Measurements from ENCODE around the gene WIZ.
"Not testable (repeated sequence)": the region's sequence is repeated elsewhere in the genome, so short reads cannot be mapped to it uniquely, and the experiment has no call there.

The WIZ gene, protein sequence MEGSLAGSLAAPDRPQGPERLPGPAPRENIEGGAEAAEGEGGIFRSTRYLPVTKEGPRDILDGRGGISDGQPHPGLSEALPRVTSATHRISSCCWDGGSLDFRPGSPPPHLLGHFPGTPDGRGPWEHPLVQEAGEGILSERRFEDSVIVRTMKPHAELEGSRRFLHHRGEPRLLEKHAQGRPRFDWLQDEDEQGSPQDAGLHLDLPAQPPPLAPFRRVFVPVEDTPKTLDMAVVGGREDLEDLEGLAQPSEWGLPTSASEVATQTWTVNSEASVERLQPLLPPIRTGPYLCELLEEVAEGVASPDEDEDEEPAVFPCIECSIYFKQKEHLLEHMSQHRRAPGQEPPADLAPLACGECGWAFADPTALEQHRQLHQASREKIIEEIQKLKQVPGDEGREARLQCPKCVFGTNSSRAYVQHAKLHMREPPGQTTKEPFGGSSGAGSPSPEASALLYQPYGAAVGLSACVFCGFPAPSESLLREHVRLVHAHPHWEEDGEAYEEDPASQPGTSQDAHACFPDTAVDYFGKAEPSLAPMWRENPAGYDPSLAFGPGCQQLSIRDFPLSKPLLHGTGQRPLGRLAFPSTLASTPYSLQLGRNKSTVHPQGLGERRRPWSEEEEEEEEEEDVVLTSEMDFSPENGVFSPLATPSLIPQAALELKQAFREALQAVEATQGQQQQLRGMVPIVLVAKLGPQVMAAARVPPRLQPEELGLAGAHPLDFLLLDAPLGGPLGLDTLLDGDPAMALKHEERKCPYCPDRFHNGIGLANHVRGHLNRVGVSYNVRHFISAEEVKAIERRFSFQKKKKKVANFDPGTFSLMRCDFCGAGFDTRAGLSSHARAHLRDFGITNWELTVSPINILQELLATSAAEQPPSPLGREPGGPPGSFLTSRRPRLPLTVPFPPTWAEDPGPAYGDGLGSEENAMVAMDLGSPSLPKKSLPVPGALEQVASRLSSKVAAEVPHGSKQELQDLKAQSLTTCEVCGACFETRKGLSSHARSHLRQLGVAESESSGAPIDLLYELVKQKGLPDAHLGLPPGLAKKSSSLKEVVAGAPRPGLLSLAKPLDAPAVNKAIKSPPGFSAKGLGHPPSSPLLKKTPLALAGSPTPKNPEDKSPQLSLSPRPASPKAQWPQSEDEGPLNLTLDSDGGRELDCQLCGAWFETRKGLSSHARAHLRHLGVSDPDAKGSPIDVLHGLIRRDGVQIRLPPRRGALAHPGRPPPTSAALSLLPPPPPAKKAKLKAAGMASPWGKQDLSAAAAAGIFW (N-terminal part only)

GRCh38 chr19:15449620-15450527 lies at the start of gene WIZ:
Gene WIZ, minus strand, starts transcription at chr19:15449956. Its CDS starts 1,649 bp downstream, at chr19:15448307.
- FAIRE-seq, result no peak

GRCh38 chr19:15498910-15499309 lies 49.2 kb upstream of the WIZ start:
- FAIRE-seq, result no peak

DNA sequence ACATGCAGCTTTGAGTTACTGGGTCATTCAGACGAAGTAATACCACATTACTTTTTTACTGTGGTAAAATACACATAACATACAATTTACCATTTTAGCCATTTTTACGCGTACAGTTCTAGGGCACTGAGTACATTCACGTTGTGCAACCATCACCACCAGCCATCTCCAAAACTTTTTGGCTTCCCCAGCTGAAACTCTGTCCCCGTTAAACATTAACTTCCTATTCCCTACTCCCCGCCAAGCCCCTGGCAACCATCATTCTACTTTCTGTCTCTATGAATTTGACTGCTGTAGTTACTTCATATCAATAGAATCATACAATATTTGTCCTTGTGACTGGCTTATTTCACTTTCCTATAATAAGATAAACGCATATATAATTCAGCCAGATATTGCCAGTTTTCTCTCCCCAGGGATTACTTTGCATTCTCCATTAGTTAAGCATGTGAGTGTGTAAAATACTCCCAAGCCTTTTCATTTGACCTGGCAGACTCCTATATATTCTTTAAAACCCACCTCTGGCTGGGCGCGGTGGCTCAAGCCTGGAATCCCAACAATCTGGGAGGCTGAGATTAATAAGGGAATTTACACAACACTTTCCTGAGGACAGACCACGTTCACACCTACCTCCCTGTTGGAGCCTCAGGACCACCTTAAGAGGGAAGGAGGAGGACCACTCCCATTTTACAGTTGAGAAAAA lies 48.6 kb upstream of the WIZ start:
- FAIRE-seq, result no peak

DNA sequence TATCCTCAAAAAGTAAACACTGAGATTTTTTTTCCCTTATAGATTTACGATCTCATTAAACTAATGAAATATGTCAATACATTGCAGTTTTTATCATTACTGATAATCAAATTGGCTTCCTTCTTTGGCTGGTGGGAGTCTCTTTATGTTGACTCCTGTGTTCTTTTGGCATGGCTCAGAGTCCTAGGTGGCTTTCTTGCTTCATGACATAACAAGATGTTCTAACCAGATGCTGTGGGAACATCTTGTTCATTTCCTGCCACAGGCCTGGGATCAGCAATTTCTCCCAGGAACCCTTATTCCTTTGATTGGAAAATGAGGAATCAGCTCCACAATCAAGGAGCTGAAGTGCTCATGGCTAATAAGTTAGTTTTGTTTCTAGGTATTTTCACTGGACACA lies 45.4 kb upstream of the WIZ start:
- no peak for FAIRE-seq

DNA sequence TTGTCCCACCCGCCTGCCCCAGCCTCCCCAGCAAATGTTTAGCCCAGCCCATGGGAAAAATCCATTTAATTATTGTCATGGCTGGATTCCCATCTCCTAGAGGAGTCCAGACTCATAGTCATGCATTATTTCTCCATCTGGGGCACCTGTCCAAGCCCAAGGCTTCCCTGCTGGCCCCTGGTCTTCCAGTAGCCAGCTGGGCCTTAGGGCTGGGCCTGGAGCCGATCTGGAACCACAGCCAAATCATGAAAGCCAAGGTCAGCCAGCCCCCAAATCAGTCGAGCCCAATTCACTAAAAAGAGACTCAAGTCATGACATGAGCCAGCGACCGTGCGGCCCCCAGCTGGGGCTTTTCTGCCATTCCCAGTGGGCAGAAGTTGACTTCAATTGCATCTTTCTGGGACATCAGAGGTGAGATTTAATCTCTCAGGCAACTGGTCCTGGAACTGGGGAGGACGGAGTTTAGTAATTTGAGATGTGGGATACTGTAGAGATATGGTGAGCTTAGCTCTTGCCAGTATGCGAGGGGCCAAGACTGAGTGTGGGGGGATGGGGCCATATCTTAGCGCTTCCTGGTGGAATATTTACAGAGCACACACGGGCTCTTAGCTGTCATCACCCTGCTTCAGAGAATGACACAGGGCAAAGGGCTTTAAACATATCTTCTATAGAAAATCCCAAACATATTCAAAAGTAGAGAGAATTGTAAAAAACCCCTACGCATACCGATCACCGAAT lies 38.9 kb upstream of the WIZ start:
- FAIRE-seq, result no peak

DNA sequence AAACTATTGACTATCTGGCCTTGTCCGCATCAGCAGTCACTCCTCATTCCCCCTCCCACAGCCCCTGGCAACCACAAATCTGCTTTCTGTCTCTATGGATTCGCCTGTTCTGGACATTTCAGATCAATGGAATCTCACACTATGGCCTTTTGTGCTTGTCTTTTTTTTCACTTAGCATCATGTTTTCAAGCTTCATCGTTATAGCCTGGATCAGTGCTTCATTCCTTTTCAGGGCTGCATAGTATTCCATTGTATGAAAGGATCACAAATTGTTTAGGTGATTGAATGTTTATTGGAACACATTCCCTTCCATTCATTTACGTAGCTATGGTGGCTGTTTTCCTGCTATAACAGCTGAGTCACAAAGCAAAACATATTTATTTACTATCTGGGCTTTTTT lies 37.3 kb upstream of the WIZ start:
- no peak for FAIRE-seq

DNA sequence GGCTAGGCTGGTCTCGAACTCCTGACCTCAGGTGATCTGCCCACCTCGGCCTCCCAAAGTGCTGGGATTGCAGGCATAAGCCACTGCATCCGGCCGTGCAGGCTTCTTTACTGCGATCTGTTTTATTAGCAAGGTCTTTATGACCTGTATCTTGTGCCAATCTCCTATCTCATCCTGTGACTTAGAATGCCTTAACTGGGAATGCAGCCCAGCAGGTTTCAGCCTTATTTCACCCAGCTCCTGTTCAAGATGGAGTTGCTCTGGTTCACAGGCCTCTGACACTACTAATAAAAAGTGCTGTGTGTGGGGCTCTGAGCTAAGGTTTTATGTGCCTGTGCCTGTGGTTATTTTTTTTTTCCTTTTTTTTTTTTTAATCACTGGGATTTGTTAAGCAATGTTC lies 36.0 kb upstream of the WIZ start:
- not testable (repeated sequence) for FAIRE-seq

DNA sequence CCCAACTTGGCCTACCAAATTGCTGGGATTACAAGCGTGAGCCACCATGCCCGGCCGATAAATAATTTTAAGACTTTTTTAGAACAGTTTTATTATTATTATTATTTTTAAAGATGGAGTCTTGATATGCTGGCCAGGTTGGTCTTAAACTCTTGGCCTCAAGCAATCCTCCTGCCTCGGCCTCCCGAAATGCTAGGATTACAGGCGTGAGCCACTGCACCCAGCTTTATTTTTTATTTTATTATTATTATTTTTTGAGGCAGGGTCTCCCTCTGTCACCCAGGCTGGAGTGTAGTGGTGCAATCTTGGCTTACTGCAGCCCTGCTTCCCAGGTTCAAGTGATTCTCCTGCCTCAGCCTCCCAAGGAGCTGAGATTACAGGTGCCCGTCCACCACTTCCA lies 31.2 kb upstream of the WIZ start:
- not testable (repeated sequence) for FAIRE-seq

GRCh38 chr19:15479391-15480345 lies 29.9 kb upstream of the WIZ start, which contains the start of gene PGLYRP2:
Gene PGLYRP2, minus strand, starts transcription at chr19:15479501. Its CDS starts 130 bp downstream, at chr19:15479371.
- FAIRE-seq, result no peak

DNA sequence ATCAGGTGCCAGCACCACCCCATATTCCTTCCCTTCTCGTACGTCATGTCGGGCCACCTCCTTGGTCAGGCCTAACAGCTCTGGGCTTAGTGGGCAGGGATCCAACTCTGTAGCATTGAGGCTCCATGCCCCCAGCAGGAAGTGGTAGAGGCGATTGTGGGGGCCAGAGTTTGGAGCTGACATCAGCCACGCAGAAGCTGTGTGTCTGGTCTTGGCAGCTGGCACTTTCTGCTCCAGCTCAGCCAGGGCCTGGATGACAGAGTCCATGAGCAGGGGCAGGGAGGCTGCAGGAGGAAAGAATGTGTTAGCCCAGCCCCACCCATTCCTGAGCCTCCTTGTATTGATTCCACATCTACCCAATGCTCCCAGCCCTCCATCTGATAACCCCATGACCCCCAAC lies 26.6 kb upstream of the WIZ start:
- FAIRE-seq, result no peak

DNA sequence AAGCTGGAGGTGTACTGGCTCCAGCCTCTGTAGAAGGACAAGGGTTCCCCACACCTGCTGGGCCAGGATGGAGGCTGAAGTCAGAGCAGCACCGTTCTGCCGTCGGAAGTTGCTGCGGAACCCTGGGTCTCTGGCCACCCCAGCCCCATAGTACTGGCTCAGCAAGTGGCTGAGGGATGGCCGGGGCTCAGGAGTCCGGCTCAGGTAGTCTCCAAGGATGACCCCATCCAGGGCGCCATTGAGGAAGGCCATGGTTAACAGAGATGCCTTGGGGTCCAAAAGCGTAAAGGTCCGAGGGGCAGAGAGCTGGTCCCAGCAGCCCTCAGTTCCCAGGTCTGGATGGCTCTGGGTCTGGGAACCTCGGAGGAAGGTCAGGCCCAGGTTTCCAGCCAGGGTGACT lies 25.9 kb upstream of the WIZ start:
- no peak for FAIRE-seq

GRCh38 chr19:15475169-15475568 lies 25.4 kb upstream of the WIZ start:
- FAIRE-seq, result no peak

DNA sequence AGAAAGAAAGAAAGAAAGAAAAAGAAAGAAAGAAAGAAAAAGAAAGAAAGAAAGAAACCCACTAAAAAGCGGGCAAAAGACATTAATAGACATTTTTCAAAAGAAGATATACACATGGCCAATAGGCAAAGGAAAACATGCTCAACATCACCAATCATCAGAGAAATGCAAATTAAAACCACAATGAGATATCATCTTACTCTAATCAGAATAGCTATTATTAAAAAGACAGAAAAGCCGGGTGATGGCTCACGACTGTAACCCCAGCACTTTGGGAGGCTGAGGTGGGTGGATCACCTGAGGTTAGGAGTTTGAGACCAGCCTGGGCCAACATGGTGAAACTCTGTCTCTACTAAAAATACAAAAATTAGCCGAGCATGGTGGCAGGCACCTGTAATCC lies 24.1 kb upstream of the WIZ start:
- FAIRE-seq, result not testable (repeated sequence)

DNA sequence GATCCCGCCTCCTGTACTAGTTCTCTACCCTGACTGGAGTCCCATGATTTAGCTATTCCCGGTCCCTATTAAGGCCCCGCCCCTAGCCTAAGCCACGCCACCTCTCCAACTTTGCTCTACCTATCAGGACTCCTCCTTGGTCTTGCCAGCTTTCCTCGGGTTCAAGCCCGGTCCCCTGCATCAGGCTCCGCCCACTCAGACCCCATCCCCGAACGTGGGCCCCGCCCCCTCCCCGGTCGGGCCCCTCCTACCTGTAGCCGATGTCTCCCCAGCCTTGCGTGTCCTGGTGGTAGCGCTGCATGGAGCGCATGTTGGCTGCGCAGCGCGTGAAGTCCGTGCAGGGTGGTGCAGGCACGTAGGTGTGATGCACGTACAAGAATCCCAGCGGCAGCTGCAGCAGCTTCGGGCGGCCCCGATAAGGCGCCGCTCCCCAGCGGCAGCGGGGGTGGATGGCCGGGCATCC lies 21.9 kb upstream of the WIZ start:
- no peak for FAIRE-seq

- FAIRE-seq, result no peak
Observed at GRCh38 chr19:15469513-15470297, 19.9 kb upstream of the WIZ start.

DNA sequence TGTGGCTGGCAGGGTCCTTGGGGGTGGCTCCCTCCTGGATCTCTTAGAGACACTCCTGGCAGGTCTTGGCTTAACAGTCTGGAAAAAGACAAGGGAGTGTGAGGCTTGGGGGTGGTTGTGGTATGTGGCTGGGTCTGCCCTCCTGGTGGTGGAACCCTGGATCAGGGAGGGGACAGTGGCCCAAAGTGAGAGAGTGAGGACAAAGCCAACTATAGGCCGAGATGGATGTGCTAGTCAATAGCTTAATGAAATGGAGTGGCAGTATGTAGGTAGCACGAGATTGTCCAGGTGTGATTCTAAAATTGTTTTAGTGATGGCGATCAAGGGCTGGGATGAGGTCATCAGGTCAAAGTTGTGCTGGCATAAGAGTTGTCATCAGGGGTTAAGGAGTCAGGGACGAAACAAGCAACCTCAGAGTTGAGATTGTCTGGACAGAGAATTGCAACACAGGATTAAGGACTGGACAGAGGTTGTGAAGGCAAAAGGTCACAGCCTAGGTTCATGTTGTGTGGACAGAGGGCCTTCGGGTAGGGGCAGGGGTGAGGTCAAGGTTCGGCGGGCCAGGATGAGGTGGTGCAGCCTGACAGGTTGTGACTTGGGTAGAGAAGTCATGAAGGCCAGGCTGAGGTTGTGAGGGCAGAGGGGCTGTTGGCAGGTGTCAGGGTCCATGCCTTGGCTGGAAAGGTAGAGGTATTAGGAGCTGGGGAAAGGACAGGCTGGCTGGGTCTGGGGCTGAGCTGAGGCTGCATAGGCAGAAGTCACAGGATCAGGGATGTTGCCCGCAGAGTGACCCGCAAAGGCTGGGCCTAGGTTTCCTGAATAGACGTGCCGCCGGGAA lies 19.1 kb upstream of the WIZ start:
- FAIRE-seq, result no peak

DNA sequence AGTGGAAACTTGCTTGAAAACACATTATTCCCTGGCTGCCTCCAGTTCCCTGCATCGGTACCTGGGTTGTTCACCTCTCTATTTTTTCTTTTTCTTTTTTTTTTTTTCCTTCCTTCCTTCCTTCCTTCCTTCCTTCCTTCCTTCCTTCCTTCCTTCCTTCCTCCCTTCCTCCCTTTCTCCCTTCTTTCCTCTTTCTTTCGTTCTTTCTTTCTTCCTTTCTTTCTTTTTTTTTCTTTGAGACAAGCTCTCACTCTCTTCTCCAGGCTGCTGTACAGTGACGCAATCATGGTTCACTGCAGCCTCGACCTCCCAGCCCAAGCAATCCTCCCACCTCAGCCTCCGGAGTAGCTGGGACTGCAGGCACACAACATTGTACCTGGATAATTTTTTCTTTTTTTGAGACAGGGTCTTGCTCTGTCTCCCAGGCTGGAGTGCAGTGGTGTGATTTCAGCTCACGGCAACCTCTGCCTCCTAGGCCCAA lies 18.0 kb upstream of the WIZ start:
- FAIRE-seq, result no peak

Data from A204.1 (cell line).